HG03039 (cell line): ENCODE results near the gene PALLD.
"Not testable (repeated sequence)": the region's sequence is repeated elsewhere in the genome, so short reads cannot be mapped to it uniquely, and the experiment has no call there.

Experiments used
- ATAC-seq: cut with Tn5 transposase; IDR thresholded peaks from one replicate; pipeline ENCODE4 v1.9.1; 2021; ENCODE audit warnings: mild to moderate bottlenecking, moderate library complexity; ENCODE audit not compliant: unreplicated experiment

Gene PALLD

GRCh38 chr4:168919706-168920324 is 423.0 kb downstream of the PALLD start:
- ATAC-seq, result no peak

GRCh38 chr4:168920441-168921065 is 423.7 kb downstream of the PALLD start:
- no peak for ATAC-seq

GRCh38 chr4:168923526-168924194 is 426.8 kb downstream of the PALLD start:
- peak; percentile 73 for ATAC-seq

- ATAC-seq, result no peak
Measured at GRCh38 chr4:168924667-168925066, 427.8 kb downstream of the PALLD start.

- ATAC-seq, result no peak
Measured at GRCh38 chr4:168925789-168926490, 429.1 kb downstream of the PALLD start.

GRCh38 chr4:168928346-168928745 is 431.5 kb downstream of the PALLD start:
- no peak for ATAC-seq

GRCh38 chr4:168928875-168929274 is 432.0 kb downstream of the PALLD start:
- no peak for ATAC-seq

GRCh38 chr4:168930413-168931196 is 433.8 kb downstream of the PALLD start:
- no peak for ATAC-seq

- ATAC-seq, result no peak
Measured at GRCh38 chr4:168931215-168931650, 434.4 kb downstream of the PALLD start.

GRCh38 chr4:168932138-168932537 is 435.3 kb downstream of the PALLD start:
- ATAC-seq, result no peak

- ATAC-seq, result no peak
Measured at GRCh38 chr4:168933423-168933822, 436.6 kb downstream of the PALLD start.

- not testable (repeated sequence) for ATAC-seq
Measured at GRCh38 chr4:168937473-168937872, 440.6 kb downstream of the PALLD start.

GRCh38 chr4:168942985-168943384 is 446.1 kb downstream of the PALLD start:
- no peak for ATAC-seq

GRCh38 chr4:168945291-168945690 is 448.4 kb downstream of the PALLD start:
- ATAC-seq, result no peak

- not testable (repeated sequence) for ATAC-seq
Measured at GRCh38 chr4:168952821-168953246, 456.0 kb downstream of the PALLD start.

- ATAC-seq, result no peak
Measured at GRCh38 chr4:168955674-168956073, 458.8 kb downstream of the PALLD start.

GRCh38 chr4:168960716-168961115 is 463.9 kb downstream of the PALLD start:
- ATAC-seq, result no peak

- ATAC-seq, result no peak
Measured at GRCh38 chr4:168972596-168972995, 475.7 kb downstream of the PALLD start.
